Stimulated activated CD4-positive, alpha-beta T cell treated with anti-CD3 and anti-CD28 coated beads, Interleukin-4, amount 100 ng/mL, for 4 hours (primary cell): ENCODE results near the gene RNF213.
"Not testable (repeated sequence)": the region's sequence is repeated elsewhere in the genome, so short reads cannot be mapped to it uniquely, and the experiment has no call there.

ENCODE experiments used
- DNase-seq, 2 experiments: peaks; one replicate each; pipeline ENCODE4 v3.0.0-alpha.2; 2020

RNF213 gene

DNA sequence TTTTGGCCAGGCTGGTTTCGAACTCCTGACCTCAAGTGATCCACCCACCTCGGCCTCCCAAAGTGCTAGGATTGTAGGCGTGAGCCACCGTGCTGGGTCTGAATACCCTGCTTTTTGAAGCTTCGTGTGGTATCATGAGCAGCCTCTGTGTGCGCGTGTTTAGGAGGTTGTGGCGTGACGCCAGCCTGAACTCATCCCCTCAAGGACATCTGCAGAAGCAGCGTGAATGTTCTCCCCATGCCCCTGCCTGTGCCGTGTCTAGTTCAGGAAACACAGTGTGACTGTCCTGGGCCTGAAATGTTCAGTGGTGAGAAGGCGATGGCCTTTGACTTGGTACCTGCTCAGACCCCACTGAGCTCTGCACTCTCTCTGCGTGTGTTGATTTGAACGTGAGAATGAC, 35.6 kb downstream of the RNF213 start:
- no peak for DNase-seq

DNA sequence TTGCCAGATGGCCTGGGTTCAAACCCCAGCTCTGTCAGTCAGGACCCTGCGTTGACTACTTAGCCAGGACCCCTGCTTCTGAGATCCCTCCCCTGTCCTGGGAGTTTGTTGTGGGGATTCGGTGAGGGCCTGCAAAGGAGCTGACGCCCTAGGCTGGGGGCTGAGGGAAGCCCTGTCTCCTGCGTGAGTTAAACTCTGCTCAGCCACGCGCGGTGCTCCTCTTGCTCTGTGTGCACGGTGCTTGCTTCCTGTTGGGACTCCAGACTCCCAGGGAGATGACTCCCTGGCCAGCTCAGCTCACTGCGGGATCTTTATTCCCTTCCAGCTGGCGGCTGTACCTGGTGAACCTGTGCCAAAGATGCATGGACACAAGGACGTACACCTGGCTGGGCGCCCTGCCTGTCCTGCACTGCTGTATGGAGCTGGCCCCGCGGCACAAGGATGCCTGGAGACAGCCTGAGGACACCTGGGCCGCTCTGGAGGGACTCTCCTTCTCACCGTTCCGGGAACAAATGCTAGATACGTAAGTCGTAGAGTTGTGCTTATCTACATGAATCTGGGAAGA, 37.4 kb downstream of the RNF213 start:
- no peak for DNase-seq

DNA sequence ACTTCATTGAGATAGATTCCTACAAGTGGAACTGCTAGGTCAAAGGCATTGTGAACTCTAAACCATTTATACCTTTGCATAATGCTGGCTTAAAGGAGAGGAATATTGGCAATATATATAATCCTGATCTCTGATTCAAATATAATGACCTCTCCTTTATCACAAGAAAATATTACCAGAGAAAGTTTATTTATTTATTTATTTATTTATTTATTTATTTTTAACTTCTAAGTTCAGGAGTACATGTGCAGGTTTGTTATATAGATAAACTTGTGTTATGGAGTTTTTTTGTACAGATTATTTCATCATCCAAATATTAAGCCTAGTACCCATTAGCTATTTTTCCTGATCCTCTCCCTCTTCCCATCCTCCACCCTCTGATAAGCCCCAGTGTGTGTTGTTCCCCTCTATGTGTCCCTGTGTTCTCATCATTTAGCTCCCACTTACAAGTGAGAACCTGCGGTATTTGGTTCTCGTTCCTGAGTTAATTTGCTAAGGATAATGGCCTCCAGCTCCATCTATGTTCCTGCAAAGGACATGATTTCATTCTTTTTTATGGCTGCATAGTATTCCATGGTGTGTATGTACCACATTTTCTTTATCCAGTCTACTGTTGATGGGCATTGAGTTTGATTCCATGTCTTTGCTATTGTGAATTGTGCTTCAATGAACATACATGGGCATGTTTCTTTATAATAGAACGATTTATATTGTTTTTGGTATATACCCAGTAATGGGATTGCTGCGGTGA, 38.9 kb downstream of the RNF213 start:
- not testable (repeated sequence) for DNase-seq

DNA sequence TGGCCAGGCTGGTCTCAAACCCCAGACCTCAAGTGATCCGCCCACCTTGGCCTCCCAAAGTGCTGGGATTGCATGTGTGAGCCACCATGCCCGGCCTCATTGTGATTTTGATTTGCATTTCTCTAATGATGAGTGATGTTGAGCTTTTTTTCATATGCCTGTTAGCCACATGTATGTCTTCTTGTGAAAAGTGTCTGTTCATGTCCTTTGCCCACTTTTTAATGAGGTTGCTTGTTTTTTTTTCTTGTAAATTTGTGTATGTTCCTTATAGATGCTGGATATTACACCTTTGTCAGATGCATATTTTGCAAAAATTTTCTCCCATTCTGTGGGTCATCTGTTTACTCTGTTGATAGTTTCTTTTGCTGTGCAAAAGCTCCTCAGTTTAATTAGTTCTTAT, 40.1 kb downstream of the RNF213 start:
- not testable (repeated sequence) for DNase-seq

DNA sequence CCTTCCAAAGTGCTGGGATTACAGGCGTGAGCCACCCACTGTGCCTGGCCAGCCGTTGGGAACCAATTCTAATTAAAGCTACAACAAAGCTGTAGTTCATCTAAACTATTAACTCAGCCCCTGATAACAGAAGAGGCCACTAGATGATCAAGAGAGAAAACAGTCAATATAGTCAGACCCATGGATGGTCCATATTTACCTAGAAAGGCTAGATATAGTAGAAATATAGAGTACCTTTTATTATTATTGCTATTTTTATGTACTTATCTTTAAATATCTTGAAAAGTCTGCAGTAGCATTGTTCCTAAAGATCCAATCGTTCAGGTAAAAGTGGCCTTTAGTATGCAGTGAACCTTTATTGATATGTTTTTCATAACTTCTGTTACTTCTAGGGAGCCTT, 43.2 kb downstream of the RNF213 start:
- DNase-seq = no peak

DNA sequence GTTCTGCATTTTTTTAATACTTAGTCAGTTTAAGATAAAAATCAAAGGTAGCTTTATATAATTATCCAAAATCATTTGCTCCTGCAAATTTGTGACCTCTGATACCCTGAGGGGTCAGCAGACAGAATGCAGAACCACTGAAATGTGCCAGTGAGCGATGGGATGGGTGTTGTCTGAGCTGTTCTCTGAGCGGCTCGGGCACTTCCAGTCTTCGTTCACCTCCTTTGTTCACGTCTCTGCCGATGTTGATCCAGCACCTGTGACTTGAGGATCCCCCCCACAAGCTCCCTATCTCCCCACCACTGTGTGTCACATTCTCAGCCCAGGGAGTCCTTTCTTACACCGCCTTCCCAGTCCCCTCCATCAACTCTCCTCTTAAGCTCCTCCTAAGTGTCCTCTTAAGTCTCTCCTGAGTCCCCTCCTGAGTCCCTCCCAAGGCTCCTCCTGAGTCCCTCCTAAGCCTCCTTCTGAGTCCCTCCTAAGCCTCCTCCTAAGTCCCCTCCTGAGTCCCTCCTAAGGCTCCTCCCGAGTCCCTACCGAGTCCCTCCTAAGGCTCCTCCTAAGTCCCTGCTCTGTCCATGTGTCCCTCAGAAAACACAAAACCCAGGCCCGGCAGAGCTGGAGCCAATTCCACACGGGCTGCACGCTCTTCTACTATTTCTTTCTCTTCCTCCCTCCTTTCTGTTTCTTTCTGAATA, 47.5 kb downstream of the RNF213 start:
- no peak for DNase-seq

DNA sequence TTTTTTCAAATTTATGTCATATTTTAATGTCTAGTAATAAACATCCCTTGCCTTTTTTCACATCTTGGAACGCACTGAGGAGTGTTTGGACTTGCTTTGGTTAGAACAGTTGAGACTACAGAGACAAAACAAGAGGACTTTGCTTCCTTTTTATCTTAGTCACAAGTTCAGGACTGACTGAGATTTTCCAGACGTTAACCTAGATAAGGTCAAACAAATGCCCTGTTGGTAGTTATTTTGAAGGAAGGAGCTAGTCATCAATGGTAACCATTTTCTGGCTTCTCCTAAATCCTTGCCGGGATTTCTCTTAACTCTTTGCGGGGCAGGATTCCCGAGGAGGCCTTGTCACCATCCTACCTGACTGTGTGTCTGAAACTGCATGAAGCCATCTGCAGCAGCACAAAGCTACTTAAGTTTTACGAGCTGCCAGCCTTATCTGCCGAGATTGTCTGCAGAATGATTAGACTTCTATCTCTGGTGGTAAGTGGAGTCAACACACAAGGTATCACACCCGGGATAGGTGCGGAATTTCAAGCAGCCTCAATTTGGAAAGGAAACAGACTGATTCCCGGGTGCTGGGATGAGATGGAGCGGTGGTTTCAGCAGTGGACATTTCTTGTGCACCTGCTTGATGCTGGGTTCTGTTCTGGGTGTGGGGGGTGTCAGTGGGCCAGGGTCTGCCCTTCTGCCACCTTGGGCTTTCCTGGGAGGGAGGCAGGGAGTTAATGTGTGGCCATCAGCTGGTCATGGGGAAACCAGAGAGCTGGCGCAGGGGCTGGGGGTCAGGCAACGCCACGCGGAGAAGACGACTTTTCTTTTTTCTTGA, 48.3 kb downstream of the RNF213 start:
- no peak for DNase-seq

DNA sequence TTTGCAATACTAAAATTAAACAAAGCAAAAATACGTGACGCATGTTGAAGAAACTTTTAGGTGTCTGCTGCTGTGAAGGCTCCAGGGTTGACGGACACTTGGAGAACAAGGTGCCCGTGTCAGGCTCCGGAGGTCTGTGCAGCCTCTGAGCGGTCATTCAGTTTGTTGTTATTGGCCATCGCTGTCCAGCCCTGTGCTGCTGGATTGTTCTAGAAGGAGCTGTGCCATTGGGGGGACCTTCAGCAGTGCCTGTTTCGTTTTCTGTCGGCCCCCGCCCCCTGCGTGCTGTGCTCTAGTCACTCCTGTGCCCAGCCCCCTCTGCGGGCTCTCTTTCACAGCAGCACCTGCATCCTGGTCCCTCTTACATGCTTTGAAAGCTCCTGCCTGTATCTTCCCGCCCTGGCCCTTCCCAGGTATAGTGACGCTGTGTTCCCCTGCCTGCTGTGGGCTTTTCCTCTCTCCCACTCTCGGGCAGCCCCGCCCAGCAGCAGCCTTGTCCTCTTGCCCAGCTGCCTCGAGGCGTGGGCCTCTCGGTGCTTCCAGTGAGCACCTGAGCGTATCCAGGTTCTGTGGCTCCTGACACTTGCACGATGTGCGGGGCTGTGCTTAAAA, 50.7 kb downstream of the RNF213 start:
- no peak for DNase-seq

DNA sequence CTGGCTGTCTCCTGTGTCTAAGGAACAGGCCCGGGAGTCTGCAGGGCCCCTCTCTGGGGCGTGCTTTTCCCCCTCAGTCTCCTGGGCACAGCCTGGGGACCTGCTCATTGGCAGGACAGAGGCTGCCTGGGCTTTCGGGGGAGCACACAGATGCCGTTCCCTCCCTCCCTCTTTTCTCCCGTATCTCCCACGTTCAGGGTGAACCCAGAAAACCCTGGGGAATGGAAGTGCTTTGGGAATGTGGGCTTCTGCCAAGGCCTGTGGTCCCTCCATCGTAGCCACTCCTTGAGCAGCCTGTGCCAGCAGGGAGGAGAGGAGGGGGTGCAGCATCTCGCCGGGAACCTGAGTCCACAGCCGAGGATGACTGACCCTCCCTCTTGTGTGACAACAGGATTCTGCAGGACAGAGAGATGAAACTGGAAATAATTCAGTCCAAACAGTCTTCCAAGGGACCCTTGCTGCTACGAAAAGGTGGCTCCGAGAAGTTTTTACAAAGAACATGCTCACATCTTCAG, 52.0 kb downstream of the RNF213 start:
- DNase-seq = no peak

DNA sequence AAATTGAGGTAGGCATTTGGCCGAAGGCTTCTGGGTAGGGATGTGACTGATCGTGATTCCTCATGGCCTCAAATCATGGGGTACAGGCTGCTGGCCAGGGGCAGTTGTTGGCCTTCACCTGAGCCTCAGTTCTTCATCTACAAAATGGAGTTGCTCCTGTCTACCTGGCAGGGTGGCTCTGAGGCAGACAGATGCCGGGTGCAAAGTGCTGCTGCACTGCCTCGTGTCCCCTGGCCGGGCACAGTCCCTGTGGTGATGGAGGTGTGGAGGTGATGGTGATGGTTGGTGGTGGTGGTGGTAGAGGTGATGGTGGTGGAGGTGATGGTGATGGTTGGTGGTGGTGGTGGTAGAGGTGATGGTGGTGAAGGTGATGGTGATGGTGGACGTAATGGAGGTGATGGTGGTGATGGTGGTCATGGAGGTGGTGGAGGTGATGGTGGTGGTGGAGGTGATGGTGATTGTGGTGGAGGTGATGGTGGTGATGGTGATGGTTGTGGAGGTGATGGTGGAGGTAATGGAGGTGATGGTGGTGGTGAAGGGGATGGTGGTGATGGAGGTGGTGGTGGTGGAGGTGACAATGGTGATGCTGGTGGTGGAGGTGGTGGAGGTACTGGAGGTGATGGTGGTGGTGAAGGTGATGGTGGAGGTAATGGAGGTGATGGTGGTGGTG, 52.6 kb downstream of the RNF213 start:
- no peak for DNase-seq

DNA sequence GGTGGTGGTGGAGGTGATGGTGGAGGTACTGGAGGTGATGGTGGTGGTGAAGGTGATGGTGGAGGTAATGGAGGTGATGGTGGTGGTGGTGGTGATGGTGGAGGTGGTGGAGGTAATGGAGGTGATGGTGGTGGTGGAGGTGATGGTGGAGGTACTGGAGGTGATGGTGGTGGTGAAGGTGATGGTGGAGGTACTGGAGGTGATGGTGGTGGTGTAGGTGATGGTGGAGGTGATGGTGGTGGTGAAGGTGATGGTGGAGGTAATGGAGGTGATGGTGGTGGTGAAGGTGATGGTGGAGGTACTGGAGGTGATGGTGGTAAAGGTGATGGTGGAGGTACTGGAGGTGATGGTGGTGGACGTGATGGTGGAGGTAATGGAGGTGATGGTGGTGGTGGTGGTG, 53.3 kb downstream of the RNF213 start:
- not testable (repeated sequence) for DNase-seq

DNA sequence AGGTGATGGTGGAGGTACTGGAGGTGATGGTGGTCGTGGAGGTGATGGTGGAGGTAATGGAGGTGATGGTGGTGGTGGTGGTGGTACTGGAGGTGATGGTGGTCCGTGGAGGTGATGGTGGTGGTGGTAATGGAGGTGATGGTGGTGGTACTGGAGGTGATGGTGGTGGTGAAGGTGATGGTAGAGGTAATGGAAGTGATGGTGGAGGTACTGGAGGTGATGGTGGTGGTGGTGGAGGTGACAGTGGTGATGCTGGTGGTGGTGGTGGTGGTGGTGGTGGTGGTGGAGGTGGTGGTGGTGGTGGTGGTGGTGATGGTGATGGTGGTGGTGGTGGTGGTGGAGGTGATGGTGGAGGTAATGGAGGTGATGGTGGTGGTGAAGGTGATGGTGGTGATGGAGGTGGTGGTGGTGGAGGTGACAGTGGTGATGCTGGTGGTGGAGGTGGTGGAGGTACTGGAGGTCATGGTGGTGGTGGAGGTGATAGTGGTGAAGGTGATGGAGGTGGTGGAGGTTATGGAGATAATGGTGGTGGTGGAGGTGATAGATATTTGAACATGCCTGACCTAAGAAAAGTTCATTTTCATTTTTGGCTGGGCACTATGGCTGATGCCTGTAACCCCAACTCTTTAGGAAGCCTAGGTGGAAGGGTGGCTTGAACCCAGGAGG, 55.0 kb downstream of the RNF213 start:
- no peak for DNase-seq

DNA sequence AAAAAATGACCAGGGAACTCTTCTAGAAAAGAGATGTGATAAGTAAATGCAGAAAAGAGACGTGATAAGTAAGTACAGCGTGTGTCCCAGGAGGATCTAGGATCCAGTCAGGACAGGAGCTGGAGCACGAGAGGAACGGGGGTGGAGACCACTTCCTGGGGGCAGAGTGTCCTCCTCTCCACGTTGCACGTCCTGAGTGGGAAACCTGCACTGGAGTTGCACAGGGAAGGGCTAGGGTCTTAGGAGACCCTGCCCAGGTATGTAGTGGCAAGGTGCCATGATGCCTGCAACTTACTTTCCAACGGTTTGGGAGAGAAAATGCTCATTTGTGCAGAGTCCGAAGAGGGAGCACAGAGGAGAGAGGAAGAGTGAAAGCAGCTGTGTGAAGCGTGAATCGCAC, 55.8 kb downstream of the RNF213 start:
- DNase-seq = no peak

DNA sequence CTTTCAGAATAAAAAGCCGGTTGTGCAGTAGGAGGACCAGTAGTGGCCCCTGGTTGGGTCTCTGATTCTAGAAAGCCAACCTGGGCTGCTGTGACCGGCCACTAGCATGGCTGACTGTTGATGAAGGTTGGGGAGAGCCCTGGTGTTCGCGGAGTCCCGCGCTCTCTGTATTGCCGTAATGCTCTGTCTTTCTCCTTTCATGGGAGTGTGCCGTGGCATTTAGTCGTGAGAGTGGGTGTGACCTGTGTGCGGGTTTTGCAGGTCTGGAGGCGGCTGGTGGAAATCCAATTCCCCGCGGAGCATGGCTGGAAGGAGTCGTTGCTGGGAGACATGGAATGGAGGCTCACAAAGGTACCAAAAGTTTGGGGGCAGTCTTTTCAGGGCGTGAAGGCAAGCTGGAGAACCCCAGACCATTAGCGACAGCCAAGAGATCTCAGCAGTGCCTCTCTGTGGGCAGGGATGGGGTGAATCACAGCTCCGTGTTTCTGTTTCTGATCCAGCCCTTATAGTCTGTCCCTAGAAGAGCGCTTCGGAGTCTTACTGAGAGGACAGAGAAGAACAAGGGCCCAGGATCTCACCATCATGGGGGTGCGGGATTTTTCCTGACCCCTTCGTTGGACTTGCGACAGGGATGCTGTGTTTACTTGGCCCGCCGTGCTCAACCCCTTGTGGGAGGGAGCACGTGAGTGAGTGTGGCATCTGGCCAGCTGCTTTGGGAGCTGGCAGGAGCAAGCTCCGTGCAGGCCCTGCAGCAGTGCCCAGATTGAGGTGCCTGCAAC, 56.5 kb downstream of the RNF213 start:
- no peak for DNase-seq

DNA sequence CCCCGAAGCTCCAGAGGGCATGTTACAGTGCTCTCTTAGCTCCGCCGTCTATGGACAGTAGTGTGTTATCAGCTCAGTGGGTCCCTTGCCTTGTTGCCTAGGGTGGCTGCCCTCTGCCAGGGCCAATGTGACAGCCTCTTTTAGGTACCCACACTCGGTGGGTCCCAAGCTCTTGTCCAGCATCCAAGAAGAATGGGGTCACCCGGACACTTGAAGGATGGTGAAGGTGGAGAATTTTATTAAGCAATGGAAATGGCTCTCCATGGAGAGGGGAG, 57.0 kb downstream of the RNF213 start:
- no peak for DNase-seq

DNA sequence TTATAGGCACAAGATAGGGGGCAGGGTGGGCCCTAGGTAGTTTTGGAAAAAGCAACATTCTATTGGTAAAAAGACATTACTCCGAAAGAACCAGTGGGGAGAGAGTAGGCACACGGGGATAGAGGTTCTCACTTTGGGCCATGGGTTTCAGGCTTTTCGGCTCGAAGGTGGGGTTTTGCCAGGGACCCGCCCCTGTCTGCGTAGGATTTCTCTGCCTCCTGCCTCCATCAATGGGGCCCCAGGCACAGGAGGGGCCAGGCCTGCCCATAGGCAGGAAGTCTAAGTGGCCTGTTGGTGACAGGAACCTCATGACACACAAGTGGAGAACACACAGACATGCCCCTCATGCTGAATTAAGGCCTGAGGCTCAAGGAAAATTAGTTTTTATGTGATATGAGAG, 57.5 kb downstream of the RNF213 start:
- DNase-seq = no peak

DNA sequence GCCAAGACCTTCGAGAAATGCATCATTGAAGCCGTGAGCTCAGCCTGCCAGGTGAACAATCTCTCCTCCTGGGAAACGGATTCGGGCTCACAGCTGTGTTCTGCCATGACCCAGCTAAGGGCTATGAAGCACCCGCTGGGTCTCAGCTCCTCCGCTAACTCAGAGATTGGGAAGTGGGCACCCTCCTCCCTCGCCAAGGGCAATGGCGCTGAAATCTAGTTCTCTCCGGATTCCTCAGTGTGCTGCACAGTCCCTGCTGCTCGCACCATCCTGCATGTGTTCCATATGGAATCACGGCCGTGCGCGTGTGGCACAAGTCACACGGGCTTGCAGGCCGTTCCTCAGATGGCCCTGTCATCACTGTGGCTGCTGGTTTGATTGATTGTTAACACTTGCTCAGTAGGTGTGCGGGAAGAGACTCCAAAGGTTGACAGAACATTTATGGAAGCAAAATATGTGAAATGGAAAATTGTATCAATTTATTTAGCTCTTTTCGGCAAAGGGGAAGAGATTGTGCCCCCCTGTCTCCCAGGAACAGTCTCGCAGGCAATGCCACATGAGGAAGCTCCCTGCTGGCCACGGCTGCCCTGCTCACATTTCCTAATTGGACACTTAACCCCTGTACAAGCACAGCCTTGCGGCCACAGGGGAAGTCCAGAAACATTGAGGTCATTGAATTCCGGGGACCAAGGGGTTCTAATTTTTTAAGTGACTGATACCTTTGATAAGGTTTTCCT, 58.8 kb downstream of the RNF213 start:
- DNase-seq = no peak

DNA sequence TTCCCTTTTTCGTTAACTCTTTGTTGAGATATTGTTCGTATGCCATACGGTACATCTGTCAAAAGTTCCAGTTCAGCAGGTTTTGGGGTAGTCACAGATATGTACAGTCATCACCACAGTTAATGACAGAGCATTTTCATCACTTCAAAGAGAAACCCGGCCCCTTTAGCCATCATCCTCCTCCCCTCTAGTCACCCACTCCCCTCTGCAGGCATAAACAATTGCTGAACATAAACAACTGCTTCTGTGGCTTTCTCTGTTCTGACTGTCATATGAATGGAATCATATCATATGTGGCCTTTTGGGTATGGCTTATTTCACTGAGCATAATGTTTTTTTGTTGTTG, 59.3 kb downstream of the RNF213 start:
- DNase-seq = no peak

DNA sequence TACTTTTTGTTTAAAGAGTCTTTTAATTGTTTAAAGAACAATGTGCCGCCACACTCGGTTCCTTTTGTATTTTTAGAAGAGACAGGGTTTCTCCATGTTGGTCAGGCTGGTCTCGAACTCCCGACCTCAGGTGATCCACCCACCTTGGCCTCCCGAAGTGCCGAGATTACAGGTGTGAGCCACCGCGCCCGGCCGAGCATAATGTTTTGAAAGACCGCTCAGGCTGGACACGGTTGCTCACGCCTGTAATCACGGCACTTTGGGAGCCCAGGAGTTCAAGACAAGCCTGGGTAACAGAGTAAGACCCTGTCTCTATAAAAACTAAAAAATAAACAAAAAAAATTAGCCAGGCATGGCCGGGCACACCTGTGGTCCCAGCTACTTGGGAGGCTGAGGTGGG, 59.8 kb downstream of the RNF213 start:
- DNase-seq = no peak

DNA sequence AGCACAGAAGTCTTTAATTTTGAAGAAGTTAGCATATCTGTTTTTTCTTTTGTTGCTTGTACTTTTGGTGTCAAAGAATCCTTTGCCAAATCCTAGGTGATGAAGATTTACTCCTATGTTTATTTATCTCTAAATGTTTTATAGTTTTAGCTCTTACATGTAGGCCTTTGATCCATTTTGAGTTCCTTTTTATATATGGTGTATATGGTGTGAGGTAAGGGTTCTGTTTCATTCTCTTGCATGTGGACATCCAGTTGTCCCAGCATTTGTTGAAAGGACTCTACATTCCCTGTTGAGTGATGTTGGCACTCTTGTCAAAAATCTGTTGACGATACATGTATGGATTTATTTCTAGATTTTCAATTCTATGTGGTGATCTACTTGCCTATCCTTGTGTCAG, 62.2 kb downstream of the RNF213 start:
- no peak for DNase-seq
